GM19468 (cell line): ENCODE measurements around the gene CYP3A7.
"Not testable (repeated sequence)": the region's sequence is repeated elsewhere in the genome, so short reads cannot be mapped to it uniquely, and the experiment has no call there.

Source experiments
- ATAC-seq: cut with Tn5 transposase; IDR thresholded peaks from one replicate; pipeline ENCODE4 v1.9.1; 2021; ENCODE audit warnings: mild to moderate bottlenecking, moderate library complexity, moderate number of reproducible peaks; ENCODE audit not compliant: unreplicated experiment; ENCODE audit errors: extremely low read depth

CYP3A7 gene

GRCh38 chr7:99713995-99714570 lies 20.9 kb downstream of the CYP3A7 start:
- no peak for ATAC-seq

DNA sequence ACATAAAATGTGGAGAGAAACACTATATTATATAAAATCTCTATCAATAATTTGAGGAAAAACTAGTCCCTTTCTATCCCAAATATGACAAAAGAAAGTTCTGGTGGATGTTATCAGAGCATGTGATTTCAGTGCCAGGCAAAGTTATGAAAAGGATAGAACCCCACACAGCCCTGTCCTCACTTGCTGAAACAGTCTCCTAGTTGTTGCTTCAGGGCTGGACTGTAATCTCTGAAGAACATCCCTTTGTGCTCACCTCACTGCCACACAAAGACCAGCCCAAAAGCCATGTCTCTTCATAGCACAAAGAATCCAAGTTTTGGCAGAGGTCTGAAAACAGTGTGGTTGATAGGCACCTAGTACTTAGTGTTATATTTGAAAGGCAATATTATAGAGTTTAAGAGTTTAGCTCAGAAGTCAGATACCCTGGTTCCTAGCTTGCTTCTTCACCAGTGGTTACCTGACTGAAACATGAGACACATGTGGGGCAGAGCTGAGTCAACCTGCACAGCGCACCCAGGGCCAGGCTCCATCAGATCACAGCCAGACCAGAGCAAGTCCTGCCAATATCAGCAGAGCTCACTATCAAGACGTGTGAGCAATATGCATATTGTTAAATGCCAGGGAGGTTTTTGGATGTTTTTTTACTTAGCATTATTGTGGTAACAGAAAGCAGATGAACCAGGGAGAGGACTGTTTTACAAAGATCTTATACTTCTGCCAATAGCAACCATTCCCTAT lies 25.0 kb downstream of the CYP3A7 start:
- ATAC-seq, result no peak

- no peak for ATAC-seq
Observed at GRCh38 chr7:99709260-99709659, 25.7 kb downstream of the CYP3A7 start.

DNA sequence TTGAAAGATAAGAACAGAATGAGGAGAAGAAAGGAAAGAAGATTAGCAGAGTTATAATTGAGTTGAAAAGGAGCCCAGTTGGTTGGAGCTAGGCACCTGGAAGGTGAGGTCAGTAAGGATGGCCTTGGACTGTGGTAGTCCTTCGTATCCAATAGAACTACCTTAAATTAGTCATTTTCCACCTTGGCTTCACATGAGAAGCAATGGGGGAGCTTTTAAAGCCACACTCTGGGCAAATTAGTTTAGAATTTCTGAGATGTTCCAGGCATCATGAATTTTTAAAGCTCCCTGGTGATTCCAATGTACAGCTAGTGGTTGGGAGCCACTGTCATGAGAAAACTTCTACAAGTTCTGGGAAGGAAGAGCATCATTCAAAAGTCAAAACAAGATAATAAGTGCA lies 27.9 kb downstream of the CYP3A7 start:
- no peak for ATAC-seq

- ATAC-seq, result no peak
Observed at GRCh38 chr7:99699946-99700345, 35.0 kb downstream of the CYP3A7 start.

DNA sequence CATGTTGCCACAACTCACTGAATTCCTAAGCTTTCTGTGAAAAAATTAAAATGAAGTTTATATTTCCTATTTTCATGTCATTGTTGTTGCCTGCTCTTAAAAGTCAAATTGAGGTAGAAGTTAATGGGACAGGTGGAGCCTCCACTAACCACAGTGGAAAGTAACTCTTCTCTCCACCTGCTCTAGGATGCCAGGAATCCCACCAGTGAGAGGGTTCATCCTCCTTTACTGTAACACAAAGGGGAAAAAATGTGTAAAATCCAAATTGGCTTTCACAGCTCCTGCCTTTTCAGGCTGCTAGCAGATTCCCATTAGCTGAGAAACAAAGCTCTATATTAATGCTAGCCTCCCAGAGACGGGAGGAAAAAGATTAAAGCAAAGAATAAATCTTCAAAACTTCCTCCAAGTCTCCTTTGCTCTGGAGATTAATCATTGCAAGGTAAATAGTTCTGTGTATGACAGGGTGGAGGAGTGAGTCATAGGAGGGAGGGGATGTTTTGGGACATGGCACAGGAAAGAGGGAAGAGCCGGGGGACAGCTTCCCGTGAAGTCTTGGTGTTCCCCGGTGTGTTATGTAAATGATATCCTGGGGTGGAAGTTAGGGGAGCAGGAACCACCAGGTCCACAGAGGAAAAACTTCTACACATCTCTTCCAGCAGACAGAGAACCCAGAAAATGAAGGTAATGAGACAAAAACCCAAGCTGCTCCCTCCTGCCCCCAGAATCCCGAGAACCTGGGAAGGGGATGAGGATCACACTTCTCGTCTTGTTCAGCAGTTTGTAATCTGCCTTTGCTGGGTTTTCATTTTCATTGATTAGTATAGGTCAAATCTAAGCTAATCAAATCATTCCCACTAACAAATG lies 35.9 kb downstream of the CYP3A7 start:
- not testable (repeated sequence) for ATAC-seq

DNA sequence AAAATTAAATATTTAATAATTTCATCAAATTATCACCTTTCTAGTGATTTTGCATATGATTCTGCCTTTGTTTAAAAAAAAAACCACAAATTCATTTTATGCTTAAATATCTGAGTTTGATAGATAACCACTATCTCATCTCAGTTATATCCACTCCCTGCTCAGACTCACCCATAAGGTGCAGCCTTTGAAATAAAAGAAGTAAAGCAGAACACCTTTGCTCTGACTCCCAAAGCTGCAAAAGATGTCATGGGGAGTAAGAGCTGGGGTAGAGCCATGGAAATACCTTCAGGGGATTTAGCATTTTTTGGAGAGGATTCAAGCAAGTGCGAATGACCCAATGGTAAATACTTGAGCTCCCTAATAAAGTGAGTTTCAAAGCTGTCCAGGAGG lies 40.1 kb downstream of the CYP3A7 start:
- ATAC-seq, result no peak

DNA sequence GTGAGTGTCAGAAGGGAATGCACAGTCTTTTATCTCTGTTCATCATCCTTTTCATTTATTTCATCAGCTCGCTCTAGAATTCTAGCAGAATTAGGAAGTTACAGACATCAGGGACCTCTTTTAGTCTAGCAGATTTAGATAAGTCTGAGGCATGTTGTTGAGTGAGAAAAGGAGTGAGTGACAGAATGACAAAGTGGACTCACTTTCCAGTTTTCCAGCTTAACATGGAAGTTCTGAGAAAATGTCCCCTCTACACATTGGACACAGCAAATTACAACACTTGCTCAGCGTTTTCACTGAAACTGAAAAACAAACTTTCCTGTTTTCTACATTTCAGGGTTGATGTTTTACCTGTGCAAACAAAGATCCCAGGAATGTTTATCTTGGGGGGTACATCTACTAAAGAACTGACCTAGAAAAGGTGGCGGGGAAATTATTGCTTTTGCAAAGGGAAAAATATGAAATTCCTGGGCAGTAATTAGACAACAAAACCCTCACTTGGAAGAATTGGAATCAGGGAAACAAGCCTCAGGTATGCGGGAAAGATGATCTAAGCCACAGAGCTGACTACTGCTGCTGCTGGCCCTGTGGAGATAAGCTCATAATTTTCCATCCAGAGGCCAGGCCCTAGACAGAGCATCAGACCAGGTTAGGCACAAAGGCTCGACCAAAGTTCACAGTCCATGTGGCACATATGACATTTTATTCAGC lies 40.6 kb downstream of the CYP3A7 start:
- no peak for ATAC-seq

- no peak for ATAC-seq
Observed at GRCh38 chr7:99693427-99694200, 41.4 kb downstream of the CYP3A7 start.

- ATAC-seq, result no peak
Observed at GRCh38 chr7:99693100-99693426, 41.9 kb downstream of the CYP3A7 start.

DNA sequence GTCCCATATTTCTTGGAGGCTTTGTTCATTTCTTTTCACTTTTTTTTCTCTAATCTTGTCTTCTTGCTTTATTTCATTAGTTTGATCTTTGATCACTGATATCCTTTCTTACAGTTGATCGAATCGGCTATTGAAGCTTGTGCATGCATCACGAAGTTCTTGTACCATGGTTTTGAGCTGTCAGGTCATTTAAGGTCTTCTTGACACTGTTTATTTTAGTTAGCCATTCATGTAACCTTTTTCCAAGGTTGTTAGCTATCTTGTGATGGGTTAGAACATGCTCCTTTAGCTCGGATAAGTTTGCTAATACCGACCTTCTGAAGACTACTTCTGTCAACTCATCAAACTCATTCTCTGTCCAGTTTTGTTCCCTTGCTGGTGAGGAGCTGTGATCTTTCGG lies 42.4 kb downstream of the CYP3A7 start:
- not testable (repeated sequence) for ATAC-seq

DNA sequence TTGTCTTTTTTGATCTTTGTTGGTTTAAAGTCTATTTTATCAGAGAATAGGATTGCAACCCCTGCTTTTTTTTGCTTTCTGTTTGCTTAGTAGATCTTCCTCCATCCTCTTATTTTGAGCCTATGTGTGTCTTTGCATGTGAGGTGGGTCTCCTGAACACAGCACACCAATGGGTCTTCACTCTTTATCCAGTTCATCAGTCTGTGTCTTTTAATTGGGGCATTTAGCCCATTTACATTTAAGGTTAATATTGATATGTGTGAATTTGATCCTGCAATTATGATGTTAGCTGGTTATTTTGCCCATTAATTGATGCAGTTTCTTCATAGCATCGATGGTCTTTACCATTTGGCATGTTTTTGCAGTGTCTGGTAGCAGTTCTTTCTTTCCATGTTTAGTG lies 43.3 kb downstream of the CYP3A7 start:
- not testable (repeated sequence) for ATAC-seq

- ATAC-seq, result not testable (repeated sequence)
Observed at GRCh38 chr7:99690918-99691317, 44.1 kb downstream of the CYP3A7 start.

DNA sequence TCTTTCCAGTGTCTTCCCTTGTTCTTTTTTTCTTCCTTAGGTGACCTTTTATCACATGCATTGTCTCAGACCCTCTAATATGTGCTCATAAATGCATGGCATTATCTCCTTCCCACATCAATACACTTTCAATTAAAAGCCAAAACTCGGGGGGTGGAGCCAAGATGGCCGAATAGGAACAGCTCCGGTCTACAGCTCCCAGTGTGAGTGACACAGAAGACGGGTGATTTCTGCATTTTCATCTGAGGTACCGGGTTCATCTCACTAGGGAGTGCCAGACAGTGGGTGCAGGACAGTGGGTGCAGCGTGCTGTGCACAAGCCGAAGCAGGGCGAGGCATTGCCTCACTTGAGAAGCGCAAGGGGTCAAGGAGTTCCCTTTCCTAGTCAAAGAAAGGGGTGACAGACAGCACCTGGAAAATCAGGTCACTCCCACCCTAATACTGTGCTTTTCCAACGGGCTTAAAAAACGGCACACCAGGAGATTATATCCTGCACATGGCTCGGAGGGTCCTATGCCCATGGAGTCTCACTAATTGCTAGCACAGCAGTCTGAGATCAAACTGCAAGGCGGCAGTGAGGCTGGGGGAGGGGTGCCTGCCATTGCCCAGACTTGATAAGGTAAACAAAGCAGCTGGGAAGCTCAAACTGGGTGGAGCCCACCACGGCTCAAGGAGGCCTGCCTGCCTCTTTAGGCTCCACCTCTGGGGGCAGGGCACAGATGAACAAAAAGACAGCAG lies 49.0 kb downstream of the CYP3A7 start:
- not testable (repeated sequence) for ATAC-seq

- no peak for ATAC-seq
Observed at GRCh38 chr7:99685129-99685758, 49.8 kb downstream of the CYP3A7 start.

DNA sequence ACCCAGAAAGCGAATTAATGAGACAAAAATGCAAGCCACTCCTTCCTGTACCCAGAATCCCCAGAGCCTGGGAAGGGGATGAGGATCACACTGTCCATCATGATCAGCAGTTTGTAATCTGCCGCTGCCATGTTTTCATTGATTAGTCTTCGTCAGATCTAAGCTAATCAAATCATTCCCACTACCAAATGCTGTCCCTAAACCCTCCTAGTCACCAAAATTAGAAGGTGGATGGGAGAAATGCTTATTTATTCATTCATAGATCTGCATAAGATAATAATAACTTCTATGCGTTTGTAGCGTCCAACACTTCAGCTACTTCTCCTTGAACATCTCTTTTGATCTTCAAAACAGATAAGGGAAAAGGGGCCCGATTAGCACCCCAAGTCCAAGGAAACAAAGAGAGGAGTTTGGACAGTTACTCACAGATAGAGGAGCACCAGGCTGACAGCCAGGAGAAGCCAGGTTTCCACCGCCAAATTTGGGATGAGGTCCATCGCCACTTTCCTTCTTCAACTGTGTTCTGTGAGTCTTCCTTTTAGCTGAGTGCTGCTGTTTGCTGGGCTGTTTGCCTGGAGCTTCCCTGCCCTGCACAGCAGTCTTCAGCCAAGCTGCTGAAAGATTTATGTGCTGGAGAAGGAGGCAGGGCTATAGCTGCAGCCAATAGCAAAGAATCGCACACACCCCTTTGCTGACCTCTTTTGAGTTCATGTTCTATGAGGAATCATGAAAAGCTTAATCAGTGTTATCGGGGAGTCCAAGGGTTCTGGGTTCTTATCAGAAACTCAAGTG lies 55.4 kb downstream of the CYP3A7 start, which contains the start of gene CYP3A5:
CYP3A5 (minus strand) TSS at position 597 of the 792 bp plus-strand sequence; CDS start at position 497, 100 bp downstream.
- no peak for ATAC-seq

GRCh38 chr7:99679032-99679399 lies 56.0 kb downstream of the CYP3A7 start:
- no peak for ATAC-seq

GRCh38 chr7:99677648-99678045 lies 57.3 kb downstream of the CYP3A7 start:
- no peak for ATAC-seq
